K562 (cell line): ENCODE data around the gene TRIM27. TPM values are rescaled to one million over a fixed set of nuclear protein-coding genes. Genes with fewer than 3 reads are reported as not detected.

ENCODE experiments used
- CBFB ChIP-seq: sonication (generic); formaldehyde crosslinking; IDR thresholded peaks from 2 replicates; pipeline ENCODE4 v1.4.0; 2020; ENCODE audit warnings: mild to moderate bottlenecking, missing genetic modification reagents
- E2F6 ChIP-seq, 2 experiments: IDR thresholded peaks; 2 replicates each; pipeline ENCODE4 v1.6.1; 2011; ENCODE audit warnings: borderline replicate concordance in 1 of 2, control low read depth in 1 of 2, low read depth in 1 of 2, low read length in 1 of 2, mild to moderate bottlenecking in 1 of 2, mixed read lengths in 1 of 2, moderate library complexity in 1 of 2; ENCODE audit not compliant: insufficient read depth in 1 of 2, insufficient read length in 1 of 2, poor library complexity in 1 of 2, severe bottlenecking in 1 of 2; ENCODE audit errors: extremely low read depth in 1 of 2
- ETV5 ChIP-seq: sonication (generic); formaldehyde crosslinking; IDR thresholded peaks from 2 replicates; pipeline ENCODE4 v1.4.0; 2020; ENCODE audit warnings: low read depth, mild to moderate bottlenecking, missing genetic modification reagents
- GATAD2B ChIP-seq: fragments of 450-650 bp; IDR thresholded peaks from 2 replicates; pipeline ENCODE4 v1.6.1; 2017; ENCODE audit warnings: mild to moderate bottlenecking, borderline replicate concordance
- KAT7 ChIP-seq: sonication (generic); formaldehyde crosslinking; IDR thresholded peaks from 2 replicates; pipeline ENCODE4 v1.8.0; 2022; ENCODE audit warnings: missing genetic modification reagents, mild to moderate bottlenecking, borderline replicate concordance
- MYC ChIP-seq, 2 experiments: fragments of 250-450 bp in 1 of 2; sonication (Bioruptor Pico) in 1 of 2; IDR thresholded peaks; 2 replicates each; pipeline versions ENCODE4 v1.5.1 to v1.6.1; 2012 to 2021; ENCODE audit warnings: low read depth in 2 of 2, borderline replicate concordance in 1 of 2, improper control_type of control experiment in 1 of 2, low read length in 1 of 2, mild to moderate bottlenecking in 1 of 2, moderate library complexity in 1 of 2
- THRAP3 ChIP-seq: fragments of 450-650 bp; IDR thresholded peaks from 2 replicates; pipeline ENCODE4 v1.6.1; 2016; ENCODE audit warnings: mild to moderate bottlenecking, inconsistent platforms, borderline replicate concordance
- ZNF146 ChIP-seq: IDR thresholded peaks from one replicate; pipeline ENCODE4 v1.6.1; 2018; ENCODE audit warnings: missing compliant biosample characterization; ENCODE audit not compliant: unreplicated experiment
- polyA plus RNA-seq, 8 experiments: library from polyadenylated mRNA; depleted of rRNA in 4 of 8; stranded (reverse) in 5 of 8; unstranded in 3 of 8; fragments of >200 nt; fragmentation: Nextera tagmentation in 2 of 8; fragmentation: Illumina TruSeq in 1 of 8; extraction: Ambion mirVana in 2 of 8; extraction: Trizol in 1 of 8; gene quantifications; 2 replicates each; pipeline versions ENCODE4 v1.2.1 to v1.2.3, GENCODE V29; 2011 to 2014; ENCODE audit warnings: inconsistent platforms in 1 of 8, missing spikeins in 1 of 8
- total RNA-seq, 7 experiments: library from RNA; depleted of rRNA in 6 of 7; stranded (reverse); fragments of >200 nt in 6 of 7; fragmentation: Illumina TruSeq in 2 of 7; extraction: Trizol in 2 of 7; gene quantifications; 2 replicates each; pipeline versions ENCODE4 v1.2.1 to v1.2.3, GENCODE V29; 2011 to 2021; ENCODE audit warnings: low replicate concordance in 1 of 7
- TF ChIP-seq, protein P1 (sequence below): fragments of 450-650 bp; IDR thresholded peaks from 2 replicates; pipeline ENCODE4 v1.6.1; 2016; ENCODE audit warnings: mild to moderate bottlenecking, moderate library complexity

The TRIM27 gene
- total and polyA plus RNA-seq, 9 of the 15 experiments (the other 6 are each of a cell fraction or from before 2014, with no cell fraction given), result 37.7 to 235 (median 122) TPM

GRCh38 chr6:28896505-28897368 lies 27.0 kb downstream of the TRIM27 start (continued):
- TF ChIP-seq, protein P1, sequence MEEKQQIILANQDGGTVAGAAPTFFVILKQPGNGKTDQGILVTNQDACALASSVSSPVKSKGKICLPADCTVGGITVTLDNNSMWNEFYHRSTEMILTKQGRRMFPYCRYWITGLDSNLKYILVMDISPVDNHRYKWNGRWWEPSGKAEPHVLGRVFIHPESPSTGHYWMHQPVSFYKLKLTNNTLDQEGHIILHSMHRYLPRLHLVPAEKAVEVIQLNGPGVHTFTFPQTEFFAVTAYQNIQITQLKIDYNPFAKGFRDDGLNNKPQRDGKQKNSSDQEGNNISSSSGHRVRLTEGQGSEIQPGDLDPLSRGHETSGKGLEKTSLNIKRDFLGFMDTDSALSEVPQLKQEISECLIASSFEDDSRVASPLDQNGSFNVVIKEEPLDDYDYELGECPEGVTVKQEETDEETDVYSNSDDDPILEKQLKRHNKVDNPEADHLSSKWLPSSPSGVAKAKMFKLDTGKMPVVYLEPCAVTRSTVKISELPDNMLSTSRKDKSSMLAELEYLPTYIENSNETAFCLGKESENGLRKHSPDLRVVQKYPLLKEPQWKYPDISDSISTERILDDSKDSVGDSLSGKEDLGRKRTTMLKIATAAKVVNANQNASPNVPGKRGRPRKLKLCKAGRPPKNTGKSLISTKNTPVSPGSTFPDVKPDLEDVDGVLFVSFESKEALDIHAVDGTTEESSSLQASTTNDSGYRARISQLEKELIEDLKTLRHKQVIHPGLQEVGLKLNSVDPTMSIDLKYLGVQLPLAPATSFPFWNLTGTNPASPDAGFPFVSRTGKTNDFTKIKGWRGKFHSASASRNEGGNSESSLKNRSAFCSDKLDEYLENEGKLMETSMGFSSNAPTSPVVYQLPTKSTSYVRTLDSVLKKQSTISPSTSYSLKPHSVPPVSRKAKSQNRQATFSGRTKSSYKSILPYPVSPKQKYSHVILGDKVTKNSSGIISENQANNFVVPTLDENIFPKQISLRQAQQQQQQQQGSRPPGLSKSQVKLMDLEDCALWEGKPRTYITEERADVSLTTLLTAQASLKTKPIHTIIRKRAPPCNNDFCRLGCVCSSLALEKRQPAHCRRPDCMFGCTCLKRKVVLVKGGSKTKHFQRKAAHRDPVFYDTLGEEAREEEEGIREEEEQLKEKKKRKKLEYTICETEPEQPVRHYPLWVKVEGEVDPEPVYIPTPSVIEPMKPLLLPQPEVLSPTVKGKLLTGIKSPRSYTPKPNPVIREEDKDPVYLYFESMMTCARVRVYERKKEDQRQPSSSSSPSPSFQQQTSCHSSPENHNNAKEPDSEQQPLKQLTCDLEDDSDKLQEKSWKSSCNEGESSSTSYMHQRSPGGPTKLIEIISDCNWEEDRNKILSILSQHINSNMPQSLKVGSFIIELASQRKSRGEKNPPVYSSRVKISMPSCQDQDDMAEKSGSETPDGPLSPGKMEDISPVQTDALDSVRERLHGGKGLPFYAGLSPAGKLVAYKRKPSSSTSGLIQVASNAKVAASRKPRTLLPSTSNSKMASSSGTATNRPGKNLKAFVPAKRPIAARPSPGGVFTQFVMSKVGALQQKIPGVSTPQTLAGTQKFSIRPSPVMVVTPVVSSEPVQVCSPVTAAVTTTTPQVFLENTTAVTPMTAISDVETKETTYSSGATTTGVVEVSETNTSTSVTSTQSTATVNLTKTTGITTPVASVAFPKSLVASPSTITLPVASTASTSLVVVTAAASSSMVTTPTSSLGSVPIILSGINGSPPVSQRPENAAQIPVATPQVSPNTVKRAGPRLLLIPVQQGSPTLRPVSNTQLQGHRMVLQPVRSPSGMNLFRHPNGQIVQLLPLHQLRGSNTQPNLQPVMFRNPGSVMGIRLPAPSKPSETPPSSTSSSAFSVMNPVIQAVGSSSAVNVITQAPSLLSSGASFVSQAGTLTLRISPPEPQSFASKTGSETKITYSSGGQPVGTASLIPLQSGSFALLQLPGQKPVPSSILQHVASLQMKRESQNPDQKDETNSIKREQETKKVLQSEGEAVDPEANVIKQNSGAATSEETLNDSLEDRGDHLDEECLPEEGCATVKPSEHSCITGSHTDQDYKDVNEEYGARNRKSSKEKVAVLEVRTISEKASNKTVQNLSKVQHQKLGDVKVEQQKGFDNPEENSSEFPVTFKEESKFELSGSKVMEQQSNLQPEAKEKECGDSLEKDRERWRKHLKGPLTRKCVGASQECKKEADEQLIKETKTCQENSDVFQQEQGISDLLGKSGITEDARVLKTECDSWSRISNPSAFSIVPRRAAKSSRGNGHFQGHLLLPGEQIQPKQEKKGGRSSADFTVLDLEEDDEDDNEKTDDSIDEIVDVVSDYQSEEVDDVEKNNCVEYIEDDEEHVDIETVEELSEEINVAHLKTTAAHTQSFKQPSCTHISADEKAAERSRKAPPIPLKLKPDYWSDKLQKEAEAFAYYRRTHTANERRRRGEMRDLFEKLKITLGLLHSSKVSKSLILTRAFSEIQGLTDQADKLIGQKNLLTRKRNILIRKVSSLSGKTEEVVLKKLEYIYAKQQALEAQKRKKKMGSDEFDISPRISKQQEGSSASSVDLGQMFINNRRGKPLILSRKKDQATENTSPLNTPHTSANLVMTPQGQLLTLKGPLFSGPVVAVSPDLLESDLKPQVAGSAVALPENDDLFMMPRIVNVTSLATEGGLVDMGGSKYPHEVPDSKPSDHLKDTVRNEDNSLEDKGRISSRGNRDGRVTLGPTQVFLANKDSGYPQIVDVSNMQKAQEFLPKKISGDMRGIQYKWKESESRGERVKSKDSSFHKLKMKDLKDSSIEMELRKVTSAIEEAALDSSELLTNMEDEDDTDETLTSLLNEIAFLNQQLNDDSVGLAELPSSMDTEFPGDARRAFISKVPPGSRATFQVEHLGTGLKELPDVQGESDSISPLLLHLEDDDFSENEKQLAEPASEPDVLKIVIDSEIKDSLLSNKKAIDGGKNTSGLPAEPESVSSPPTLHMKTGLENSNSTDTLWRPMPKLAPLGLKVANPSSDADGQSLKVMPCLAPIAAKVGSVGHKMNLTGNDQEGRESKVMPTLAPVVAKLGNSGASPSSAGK, result peak; percentile 46
- TF ChIP-seq KAT7 (CRISPR knock-in tag) (0 out of 2 replicates have a peak, but pooled peaks have one; percentile 85), GATAD2B (no peak), E2F6 (IDR thresholded peaks at IDR 0.05; ENCODE audit: borderline replicate concordance in 1 of 2, extremely low read depth in 1 of 2, insufficient read depth in 1 of 2, insufficient read length in 1 of 2, low read depth in 1 of 2, low read length in 1 of 2, poor library complexity in 1 of 2, severe bottlenecking in 1 of 2) (peak in 1 of 2 experiments; percentile 59), THRAP3 (no peak), ZNF146 (CRISPR knock-in tag) (no peak), MYC (IDR thresholded peaks at IDR 0.05; ENCODE audit: low read depth, low read length) (peak; percentile 52; the same call in 1 of the 2 replicates), MYC (CRISPR knock-in tag; IDR thresholded peaks at IDR 0.05; ENCODE audit: borderline replicate concordance, low read depth) (no peak), CBFB (CRISPR knock-in tag) (no peak), ETV5 (CRISPR knock-in tag) (peak; percentile 31; the same call in 1 of the 2 replicates)
